A673 (cell line): Measurements from ENCODE around the gene ZHX3. TPM values are rescaled to one million over a fixed set of nuclear protein-coding genes. Genes with fewer than 3 reads are reported as not detected.

Source experiments
- BruUV-seq: library from RNA; stranded (reverse); fragments of 400-500 nt; replicated peaks from 2 replicates; lab custom pipeline; 2021; lab: Mats Ljungman, UMichigan
- CTCF ChIA-PET: fragments of 300-600 bp; sonication (Branson Sonifier 250); formaldehyde crosslinking; loops from one replicate; lab custom pipeline; 2022; ENCODE audit warnings: antibody characterized with exemption; lab: Charles Lee
- POLR2A ChIA-PET: fragments of 300-600 bp; sonication (Branson Sonifier 250); formaldehyde crosslinking; loops from one replicate; lab custom pipeline; 2022; ENCODE audit warnings: antibody characterized with exemption; ENCODE audit not compliant: low non-redundant PET; lab: Charles Lee
- DNase-seq: peaks from one replicate; pipeline ENCODE4 v3.0.0-alpha.2; 2015; ENCODE audit warnings: low spot score
- H3K27ac ChIP-seq: fragments of 200-600 bp; sonication (generic); 2 replicates; pipeline ENCODE4 v1.5.1; 2016; ENCODE audit warnings: mixed run types, low read depth, mild to moderate bottlenecking, mixed read lengths, antibody characterized with exemption, low read length; ENCODE audit not compliant: poor library complexity, severe bottlenecking
- H3K27me3 ChIP-seq: fragments of 200-600 bp; sonication (generic); replicated peaks from 2 replicates; pipeline ENCODE4 v1.6.1; 2017; ENCODE audit warnings: mixed run types, low read depth, mild to moderate bottlenecking, mixed read lengths, antibody characterized with exemption, low read length; ENCODE audit not compliant: insufficient read depth, poor library complexity
- H3K36me3 ChIP-seq: fragments of 200-600 bp; sonication (generic); 2 replicates; pipeline ENCODE4 v1.6.1; 2016; ENCODE audit warnings: mixed run types, mild to moderate bottlenecking, mixed read lengths, antibody characterized with exemption, low read length; ENCODE audit not compliant: insufficient read depth, poor library complexity, severe bottlenecking
- H3K4me1 ChIP-seq: fragments of 200-600 bp; sonication (generic); 2 replicates; pipeline ENCODE4 v1.6.1; 2017; ENCODE audit warnings: mixed run types, mild to moderate bottlenecking, mixed read lengths, antibody characterized with exemption, low read length; ENCODE audit not compliant: insufficient read depth, poor library complexity, severe bottlenecking
- H3K4me3 ChIP-seq: fragments of 200-600 bp; sonication (generic); 2 replicates; pipeline ENCODE4 v1.5.1; 2016; ENCODE audit warnings: low read depth, mixed run types, mild to moderate bottlenecking, mixed read lengths, low read length; ENCODE audit not compliant: poor library complexity, severe bottlenecking
- H3K9me3 ChIP-seq: fragments of 200-600 bp; sonication (generic); 2 replicates; pipeline ENCODE4 v1.6.1; 2016; ENCODE audit warnings: mixed run types, low read depth, mild to moderate bottlenecking, mixed read lengths, antibody characterized with exemption, low read length; ENCODE audit not compliant: poor library complexity, severe bottlenecking
- CTCF ChIP-seq: fragments of 300-800, 200-600 bp; sonication (generic); conservative IDR thresholded peaks from 2 replicates; pipeline ENCODE4 v1.5.1; 2017; ENCODE audit warnings: low read depth, mild to moderate bottlenecking, antibody characterized with exemption, low read length, moderate library complexity, mixed read lengths
- EZH2 ChIP-seq: fragments of 200-600 bp; sonication (generic); IDR thresholded peaks from 2 replicates; pipeline ENCODE4 v1.6.1; 2017; ENCODE audit warnings: borderline replicate concordance, low read depth, mild to moderate bottlenecking, mixed read lengths, antibody characterized with exemption, low read length; ENCODE audit not compliant: poor library complexity, severe bottlenecking
- intact Hi-C: fragments of 100-400 bp; cut with micrococcal nuclease; formaldehyde crosslinking; loops from one replicate; pipeline ENCODE4 v1.10.0; 2022; ENCODE audit not compliant: unreplicated experiment
- total RNA-seq: library from RNA; stranded (reverse); gene quantifications from 2 replicates; pipeline ENCODE4 v1.2.3, GENCODE V29; 2021

The ZHX3 gene
- total RNA-seq, 1 experiment from 2014 or later = 14.0 TPM

- BruUV-seq = no TSS peak
- no peaks in the 10 kb centered on the region for H3K27me3 ChIP-seq
- H3K4me3 ChIP-seq = no peak overlapping the region
- TF ChIP-seq CTCF (no peak), EZH2 (no peak)
- no peak for DNase-seq
- ChIA-PET CTCF (no interaction called here), POLR2A (interaction anchor here (0.6 kb wide), 1 partner anchor 49 kb away, joined by 3 read pairs; no protein-coding TSS in a partner anchor)
- no peaks in the 10 kb centered on the region for H3K36me3 ChIP-seq
- no peaks in the 10 kb centered on the region for H3K9me3 ChIP-seq
- intact Hi-C loops = no loop called here
- peaks cover 28% of the 10 kb centered on the region for H3K4me1 ChIP-seq
- no peak overlapping the region for H3K27ac ChIP-seq
These were observed 95.2 kb downstream of the ZHX3 start for GRCh38 chr20:41222296-41222695.

- no peaks in the 10 kb centered on the region for H3K27me3 ChIP-seq
- no peak overlapping the region for H3K27ac ChIP-seq
- peaks cover 28% of the 10 kb centered on the region for H3K4me1 ChIP-seq
- ChIA-PET CTCF (no interaction called here), POLR2A (no interaction called here)
- no peaks in the 10 kb centered on the region for H3K36me3 ChIP-seq
- intact Hi-C loops = no loop called here
- H3K4me3 ChIP-seq = no peak overlapping the region
- BruUV-seq = no TSS peak
- no peaks in the 10 kb centered on the region for H3K9me3 ChIP-seq
- TF ChIP-seq CTCF (no peak), EZH2 (no peak)
- no peak for DNase-seq
These were observed 95.8 kb downstream of the ZHX3 start for GRCh38 chr20:41221614-41222218.

- no peak for DNase-seq
- no TSS peak for BruUV-seq
- no peak overlapping the region for H3K4me3 ChIP-seq
- ChIA-PET CTCF (no interaction called here), POLR2A (no interaction called here)
- peaks cover 24% of the 10 kb centered on the region for H3K4me1 ChIP-seq
- intact Hi-C loops = no loop called here
- TF ChIP-seq CTCF (no peak), EZH2 (no peak)
- no peak overlapping the region for H3K27ac ChIP-seq
- H3K36me3 ChIP-seq = no peaks in the 10 kb centered on the region
- no peaks in the 10 kb centered on the region for H3K9me3 ChIP-seq
- H3K27me3 ChIP-seq = no peaks in the 10 kb centered on the region
These were observed 97.7 kb downstream of the ZHX3 start for GRCh38 chr20:41219824-41220223.
